HG03442 (cell line): ENCODE data around the gene TBC1D1.

Experiments used
- ATAC-seq: cut with Tn5 transposase; IDR thresholded peaks from one replicate; pipeline ENCODE4 v1.9.1; 2021; ENCODE audit warnings: mild to moderate bottlenecking, moderate library complexity; ENCODE audit not compliant: unreplicated experiment

TBC1D1 gene

GRCh38 chr4:37890801-37891259 lies at the start of gene TBC1D1:
Gene TBC1D1 (plus strand): TSS chr4:37891084. CDS start chr4:37902096, 11,012 bp downstream.
- peak; percentile 29 for ATAC-seq

- ATAC-seq = no peak
Measured at GRCh38 chr4:37844204-37844603, 46.7 kb upstream of the TBC1D1 start.

- ATAC-seq = no peak
Measured at GRCh38 chr4:37845201-37845600, 45.7 kb upstream of the TBC1D1 start.

GRCh38 chr4:37847311-37847884 lies 43.5 kb upstream of the TBC1D1 start:
- no peak for ATAC-seq

- no peak for ATAC-seq
Measured at GRCh38 chr4:37852376-37852775, 38.5 kb upstream of the TBC1D1 start.

GRCh38 chr4:37858112-37858511 lies 32.8 kb upstream of the TBC1D1 start:
- ATAC-seq = no peak

GRCh38 chr4:37858872-37859271 lies 32.0 kb upstream of the TBC1D1 start:
- no peak for ATAC-seq

GRCh38 chr4:37860266-37860665 lies 30.6 kb upstream of the TBC1D1 start:
- ATAC-seq = no peak

GRCh38 chr4:37862961-37863360 lies 27.9 kb upstream of the TBC1D1 start:
- ATAC-seq = no peak

- no peak for ATAC-seq
Measured at GRCh38 chr4:37864786-37865185, 26.1 kb upstream of the TBC1D1 start.

GRCh38 chr4:37865450-37865849 lies 25.4 kb upstream of the TBC1D1 start:
- ATAC-seq = no peak

- ATAC-seq = no peak
Measured at GRCh38 chr4:37867102-37867501, 23.8 kb upstream of the TBC1D1 start.

GRCh38 chr4:37868238-37868637 lies 22.6 kb upstream of the TBC1D1 start:
- no peak for ATAC-seq

GRCh38 chr4:37872310-37872988 lies 18.4 kb upstream of the TBC1D1 start:
- no peak for ATAC-seq

- no peak for ATAC-seq
Measured at GRCh38 chr4:37873386-37873785, 17.5 kb upstream of the TBC1D1 start.

- no peak for ATAC-seq
Measured at GRCh38 chr4:37876156-37876555, 14.7 kb upstream of the TBC1D1 start.

GRCh38 chr4:37879365-37879764 lies 11.5 kb upstream of the TBC1D1 start:
- ATAC-seq = no peak

GRCh38 chr4:37881811-37882210 lies 9.1 kb upstream of the TBC1D1 start:
- no peak for ATAC-seq

- no peak for ATAC-seq
Measured at GRCh38 chr4:37882665-37883296, 8.1 kb upstream of the TBC1D1 start.

- no peak for ATAC-seq
Measured at GRCh38 chr4:37884855-37885487, 5.9 kb upstream of the TBC1D1 start.

- ATAC-seq = no peak
Measured at GRCh38 chr4:37885496-37885895, 5.4 kb upstream of the TBC1D1 start.
